ENCODE data around the gene EML5.
A peak's percentile ranks its signal among the peaks of the same experiment; 100 is the strongest.

The EML5 gene

GRCh38 chr14:88792473-88793258 lies at the start of gene EML5:
Gene EML5, minus strand, starts transcription at chr14:88792953. Its CDS starts 450 bp downstream, at chr14:88792503.
- H3K4me3 ChIP-seq (replicated peaks; ENCODE audit: low read depth, low read length): peak within 1 kb of the TSS; percentile 58
- peak; percentile 45 for DNase-seq (ENCODE audit: low read depth)
- TF ChIP-seq, protein P1, sequence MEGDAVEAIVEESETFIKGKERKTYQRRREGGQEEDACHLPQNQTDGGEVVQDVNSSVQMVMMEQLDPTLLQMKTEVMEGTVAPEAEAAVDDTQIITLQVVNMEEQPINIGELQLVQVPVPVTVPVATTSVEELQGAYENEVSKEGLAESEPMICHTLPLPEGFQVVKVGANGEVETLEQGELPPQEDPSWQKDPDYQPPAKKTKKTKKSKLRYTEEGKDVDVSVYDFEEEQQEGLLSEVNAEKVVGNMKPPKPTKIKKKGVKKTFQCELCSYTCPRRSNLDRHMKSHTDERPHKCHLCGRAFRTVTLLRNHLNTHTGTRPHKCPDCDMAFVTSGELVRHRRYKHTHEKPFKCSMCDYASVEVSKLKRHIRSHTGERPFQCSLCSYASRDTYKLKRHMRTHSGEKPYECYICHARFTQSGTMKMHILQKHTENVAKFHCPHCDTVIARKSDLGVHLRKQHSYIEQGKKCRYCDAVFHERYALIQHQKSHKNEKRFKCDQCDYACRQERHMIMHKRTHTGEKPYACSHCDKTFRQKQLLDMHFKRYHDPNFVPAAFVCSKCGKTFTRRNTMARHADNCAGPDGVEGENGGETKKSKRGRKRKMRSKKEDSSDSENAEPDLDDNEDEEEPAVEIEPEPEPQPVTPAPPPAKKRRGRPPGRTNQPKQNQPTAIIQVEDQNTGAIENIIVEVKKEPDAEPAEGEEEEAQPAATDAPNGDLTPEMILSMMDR (IDR thresholded peaks at IDR 0.05; ENCODE audit: low read length, missing control alignments): peak; percentile 30

DNA sequence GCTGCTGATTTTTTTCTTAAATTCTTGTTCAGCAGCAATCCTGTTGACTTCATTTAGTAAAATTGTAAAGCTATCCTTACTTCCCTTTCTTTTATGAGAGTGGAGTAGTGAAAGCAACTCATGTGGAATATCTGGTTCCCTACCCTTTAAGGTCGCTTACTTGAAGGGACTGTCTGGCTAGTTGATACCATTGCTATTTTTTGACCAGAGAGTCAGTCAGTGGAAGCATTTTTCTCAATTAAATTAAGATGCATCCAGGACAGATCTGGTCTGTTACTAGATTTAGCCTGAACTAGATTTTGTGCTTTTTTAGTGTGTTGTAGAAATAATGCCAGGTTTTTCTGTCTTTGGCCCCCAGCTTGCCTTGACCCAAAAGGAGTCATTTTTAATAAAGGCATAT lies 49.7 kb upstream of the EML5 start:
- DNase-seq (ENCODE audit: low read depth): no peak
- no peak overlapping the region for H3K4me3 ChIP-seq (replicated peaks; ENCODE audit: low read depth, low read length)
- TF ChIP-seq, protein P1 (IDR thresholded peaks at IDR 0.05; ENCODE audit: low read length, missing control alignments): no peak

DNA sequence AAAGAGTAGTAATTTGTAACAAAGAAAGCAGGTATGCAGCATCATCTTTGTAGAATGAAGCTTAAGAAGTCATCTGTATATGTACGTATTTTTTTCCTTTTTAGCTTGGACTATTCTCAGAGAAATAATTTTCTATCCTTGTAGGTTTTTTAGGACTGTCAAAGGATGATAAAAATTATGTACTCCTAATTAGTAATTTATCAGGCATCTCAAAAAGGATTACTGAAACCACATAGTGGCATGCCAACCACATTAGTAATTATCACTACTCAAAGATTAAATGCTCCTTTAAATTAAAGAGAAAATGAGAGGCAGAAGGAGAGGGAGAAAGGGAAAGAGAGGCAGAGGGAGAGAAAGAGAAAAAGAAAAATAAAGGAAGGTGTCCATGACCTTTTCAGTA lies 49.0 kb upstream of the EML5 start:
- H3K4me3 ChIP-seq (replicated peaks; ENCODE audit: low read depth, low read length): no peak overlapping the region
- TF ChIP-seq, protein P1 (IDR thresholded peaks at IDR 0.05; ENCODE audit: low read length, missing control alignments): no peak
- no peak for DNase-seq (ENCODE audit: low read depth)

DNA sequence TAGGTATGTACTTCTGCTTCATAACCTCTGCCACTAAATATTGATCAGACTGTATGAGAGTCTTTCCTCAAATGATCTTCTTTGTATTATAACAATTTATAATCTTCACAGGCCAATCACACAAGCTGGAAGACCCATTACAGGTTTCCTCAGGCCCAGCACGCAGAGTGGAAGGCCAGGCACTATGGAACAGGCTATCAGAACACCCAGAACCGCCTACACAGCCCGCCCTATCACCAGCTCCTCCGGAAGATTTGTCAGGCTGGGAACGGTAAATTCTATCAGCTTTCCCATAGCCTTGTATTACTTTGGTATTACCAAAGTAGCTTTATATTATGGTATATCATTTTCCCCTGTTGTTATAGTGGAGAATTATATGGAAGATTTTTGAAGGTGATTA lies 48.2 kb upstream of the EML5 start:
- H3K4me3 ChIP-seq (replicated peaks; ENCODE audit: low read depth, low read length): no peak overlapping the region
- TF ChIP-seq, protein P1 (IDR thresholded peaks at IDR 0.05; ENCODE audit: low read length, missing control alignments): no peak
- no peak for DNase-seq (ENCODE audit: low read depth)

DNA sequence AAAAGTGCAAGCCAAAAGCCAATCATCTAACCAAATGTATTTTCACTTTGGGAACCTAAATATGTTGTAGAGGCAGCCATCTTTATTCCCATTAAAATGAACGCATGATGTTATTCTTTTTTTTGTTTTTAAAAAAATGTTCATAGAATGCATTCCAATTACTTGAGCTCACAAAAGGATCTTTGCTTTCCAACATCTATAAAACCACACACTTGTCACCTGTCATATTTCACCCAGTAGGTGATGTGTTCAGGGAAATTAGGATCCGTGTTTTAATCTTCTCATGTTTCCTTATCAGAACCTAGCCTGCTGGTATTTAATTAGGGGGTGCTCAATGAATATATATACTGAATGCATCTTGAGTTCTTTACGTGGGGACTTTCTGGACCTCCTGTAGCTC lies 45.3 kb upstream of the EML5 start:
- no peak for DNase-seq (ENCODE audit: low read depth)

DNA sequence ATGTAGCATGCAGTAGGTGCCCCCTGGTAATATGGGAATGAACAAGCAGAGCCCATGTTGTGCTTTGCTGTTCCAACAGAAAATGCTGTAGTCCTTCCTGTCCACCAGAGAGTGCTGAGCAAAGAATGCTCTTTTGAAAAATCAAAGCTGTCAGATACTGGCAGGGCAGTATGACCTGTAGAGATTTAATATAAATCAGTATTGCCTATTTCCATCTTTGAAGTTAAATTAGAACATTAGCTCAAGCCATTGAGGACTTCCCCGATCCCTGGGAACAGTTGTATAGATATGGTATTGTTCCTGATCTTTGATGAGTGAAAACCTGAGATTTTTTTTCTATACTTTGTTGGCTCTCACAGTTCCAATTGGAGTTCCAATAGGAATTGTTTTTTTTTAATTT lies 44.7 kb upstream of the EML5 start:
- DNase-seq (ENCODE audit: low read depth): no peak
- TF ChIP-seq, protein P1 (IDR thresholded peaks at IDR 0.05; ENCODE audit: low read length, missing control alignments): no peak
- H3K4me3 ChIP-seq (replicated peaks; ENCODE audit: low read depth, low read length): no peak overlapping the region

More for the DNA sequence above, 45.3 kb upstream of the EML5 start:
- TF ChIP-seq, protein P1 (IDR thresholded peaks at IDR 0.05; ENCODE audit: low read length, missing control alignments): no peak
- no peak overlapping the region for H3K4me3 ChIP-seq (replicated peaks; ENCODE audit: low read depth, low read length)

- H3K4me3 ChIP-seq (replicated peaks; ENCODE audit: low read depth, low read length): no peak overlapping the region
- peak; percentile 14 for DNase-seq (ENCODE audit: low read depth)
- TF ChIP-seq, protein P1 (IDR thresholded peaks at IDR 0.05; ENCODE audit: low read length, missing control alignments): no peak
Observed at GRCh38 chr14:88835661-88836060, 42.9 kb upstream of the EML5 start.
